HUDEP-2 (cell line): ENCODE measurements around the gene POSTN.
A peak's percentile ranks its signal among the peaks of the same experiment; 100 is the strongest.
"Not testable (repeated sequence)": the region's sequence is repeated elsewhere in the genome, so short reads cannot be mapped to it uniquely, and the experiment has no call there.

Experiments
- DNase-seq, 76 experiments: peaks; one replicate each; lab custom pipeline; 2025; ENCODE audit not compliant: unreplicated experiment in 76 of 76; lab: John Stamatoyannopoulos, UW

The POSTN gene

GRCh38 chr13:37597477-37598025 is 1.0 kb downstream of the POSTN start:
- DNase-seq = no peak

- DNase-seq = no peak
Measured at GRCh38 chr13:37596805-37597204, 1.8 kb downstream of the POSTN start.

- no peak for DNase-seq
Measured at GRCh38 chr13:37595162-37595561, 3.4 kb downstream of the POSTN start.

GRCh38 chr13:37594550-37594949 is 4.0 kb downstream of the POSTN start:
- DNase-seq = no peak

GRCh38 chr13:37589381-37589780 is 9.2 kb downstream of the POSTN start:
- DNase-seq = not testable (repeated sequence)

- no peak for DNase-seq
Measured at GRCh38 chr13:37587236-37587635, 11.3 kb downstream of the POSTN start.

- DNase-seq = no peak
Measured at GRCh38 chr13:37586164-37586563, 12.4 kb downstream of the POSTN start.

- DNase-seq = no peak
Measured at GRCh38 chr13:37585541-37585940, 13.0 kb downstream of the POSTN start.

- no peak for DNase-seq
Measured at GRCh38 chr13:37576601-37577000, 22.0 kb downstream of the POSTN start.

- no peak for DNase-seq
Measured at GRCh38 chr13:37565425-37565824, 33.1 kb downstream of the POSTN start.

- no peak for DNase-seq
Measured at GRCh38 chr13:37561031-37561430, 37.5 kb downstream of the POSTN start.

GRCh38 chr13:37560526-37560925 is 38.0 kb downstream of the POSTN start:
- no peak for DNase-seq

GRCh38 chr13:37558766-37559165 is 39.8 kb downstream of the POSTN start:
- not testable (repeated sequence) for DNase-seq

- DNase-seq = no peak
Measured at GRCh38 chr13:37546087-37546486, 52.5 kb downstream of the POSTN start.

GRCh38 chr13:37544995-37545394 is 53.6 kb downstream of the POSTN start:
- no peak for DNase-seq

GRCh38 chr13:37539976-37540605 is 58.5 kb downstream of the POSTN start:
- no peak for DNase-seq

GRCh38 chr13:37539170-37539569 is 59.4 kb downstream of the POSTN start:
- DNase-seq = no peak

- DNase-seq = no peak
Measured at GRCh38 chr13:37535501-37535900, 63.1 kb downstream of the POSTN start.

- DNase-seq = no peak
Measured at GRCh38 chr13:37534676-37535075, 63.9 kb downstream of the POSTN start.

GRCh38 chr13:37534181-37534580 is 64.4 kb downstream of the POSTN start:
- no peak for DNase-seq

- DNase-seq = peak in 1 of 76 experiments; percentile 2
Measured at GRCh38 chr13:37531049-37531448, 67.5 kb downstream of the POSTN start.

- no peak for DNase-seq
Measured at GRCh38 chr13:37529751-37530385, 68.7 kb downstream of the POSTN start.
